ENCODE results near the gene BEST2. TPM values are rescaled to one million over a fixed set of nuclear protein-coding genes. Genes with fewer than 3 reads are reported as not detected.

BEST2 gene
- total RNA-seq, 2 experiments from 2014 or later: not detected

DNA sequence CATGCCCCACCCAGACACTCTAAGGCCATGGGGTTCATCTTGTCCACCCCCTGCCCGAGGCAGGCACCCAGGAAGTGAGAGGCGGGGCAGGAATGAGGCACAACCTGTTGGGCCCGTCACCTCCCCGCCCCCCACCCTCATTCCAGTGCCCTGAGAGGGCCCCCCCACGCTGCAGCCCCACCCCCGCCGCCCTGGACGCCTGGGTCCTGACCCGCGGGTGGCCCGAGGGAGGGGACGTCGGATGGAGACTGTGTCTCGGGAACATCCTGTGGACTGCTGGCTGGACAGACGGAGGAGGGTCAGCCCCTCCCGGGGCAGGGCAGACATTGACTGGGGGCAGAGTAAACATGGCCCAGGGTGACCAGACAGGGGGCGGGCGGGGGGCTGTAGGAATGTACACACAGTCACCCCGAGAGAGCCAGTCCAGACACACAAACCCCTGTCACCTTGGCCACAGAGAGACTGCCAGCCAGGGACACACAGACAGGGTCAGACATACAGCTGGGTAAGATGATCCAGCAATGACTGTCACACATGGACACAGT lies 32.3 kb downstream of the BEST2 start:
- Mint-ChIP-seq H3K27me3 (no peaks in the 10 kb centered on the region), H3K9me3 (no peaks in the 10 kb centered on the region), H3K27ac (no peak overlapping the region), H3K36me3 (ENCODE audit: low read depth) (peaks cover under 1% of the 10 kb centered on the region), H3K4me1 (peaks cover 47% of the 10 kb centered on the region), H3K4me3 (peak overlapping the region; percentile 87)
- CTCF ChIA-PET: interaction anchor here (3.2 kb wide), 1 partner anchor 9 kb away, joined by 58 read pairs; the partner anchor contains the start of gene JUNB
- POLR2A ChIA-PET: interaction anchor here (1.7 to 16.7 kb wide), 3 partner anchors 13 to 369 kb away, joined by 4 to 574 read pairs (median 11); partner anchors contain the start of genes JUNB, PRDX2, THSD8 and TRIR
- DNase-seq: no peak

DNA sequence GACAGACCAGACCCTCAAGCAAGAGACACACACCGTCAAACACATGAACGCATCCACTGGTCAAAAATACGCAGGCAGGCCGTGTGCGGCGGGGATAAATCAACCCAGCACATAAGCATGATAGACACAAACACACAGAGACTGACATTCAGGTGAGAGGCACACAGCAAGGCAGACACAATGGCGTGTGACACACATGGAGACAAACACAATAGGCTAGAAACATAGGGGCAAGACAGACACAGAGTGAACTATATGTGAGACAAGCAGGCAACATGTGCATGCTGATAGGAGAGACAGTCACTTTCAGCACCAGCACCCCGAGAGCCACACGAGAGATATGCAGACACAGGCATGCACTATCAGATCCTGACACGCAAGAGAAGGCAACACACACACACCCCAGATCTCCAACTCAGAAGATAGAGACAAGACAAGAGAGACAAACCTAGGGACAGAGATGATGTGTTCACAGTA lies 32.8 kb downstream of the BEST2 start:
- no peak overlapping the region for H3K4me3 Mint-ChIP-seq
- CTCF ChIA-PET: no interaction called here
- DNase-seq: peak; percentile 37

DNA sequence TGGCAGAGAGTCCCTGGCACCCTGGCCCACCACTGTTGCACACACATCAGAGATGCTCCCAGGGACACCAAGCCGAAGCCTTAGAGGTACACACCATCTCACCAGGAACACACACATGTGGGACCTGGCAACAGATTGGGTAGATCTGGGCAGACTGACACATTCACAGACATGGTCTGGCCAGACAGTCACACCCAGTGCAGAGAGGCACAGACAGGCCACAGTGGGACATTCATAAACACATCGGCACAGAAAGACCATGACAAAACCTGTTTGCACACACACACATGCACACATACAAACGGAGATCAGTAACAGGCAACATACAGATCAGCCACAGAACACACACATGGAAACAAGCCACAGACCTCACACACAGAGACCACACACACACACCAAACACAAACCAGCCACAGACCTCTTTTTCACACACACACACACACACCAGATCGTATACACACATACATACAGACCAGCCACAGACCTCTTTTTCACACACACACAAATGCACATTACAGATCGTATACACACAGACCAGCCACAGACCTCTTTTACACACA lies 33.4 kb downstream of the BEST2 start:
- CTCF ChIA-PET: interaction anchor here (1.3 kb wide), 1 partner anchor 11 kb away, joined by 6 read pairs; no protein-coding TSS in a partner anchor
- H3K36me3 Mint-ChIP-seq (ENCODE audit: low read depth): peaks cover 4% of the 10 kb centered on the region
- H3K4me1 Mint-ChIP-seq: peaks cover 42% of the 10 kb centered on the region
- H3K9me3 Mint-ChIP-seq: no peaks in the 10 kb centered on the region
- H3K4me3 Mint-ChIP-seq: no peak overlapping the region
- no peaks in the 10 kb centered on the region for H3K27me3 Mint-ChIP-seq
- POLR2A ChIA-PET: interaction anchor here (1.3 kb wide), 1 partner anchor 11 kb away, joined by 4 read pairs; no protein-coding TSS in a partner anchor
- no peak overlapping the region for H3K27ac Mint-ChIP-seq
- peak; percentile 63 for DNase-seq

More for the DNA sequence above, 32.8 kb downstream of the BEST2 start:
- Mint-ChIP-seq H3K36me3 (ENCODE audit: low read depth) (peaks cover 4% of the 10 kb centered on the region), H3K27ac (no peak overlapping the region), H3K27me3 (no peaks in the 10 kb centered on the region), H3K9me3 (no peaks in the 10 kb centered on the region), H3K4me1 (peaks cover 47% of the 10 kb centered on the region)
- POLR2A ChIA-PET: interaction anchor here (16.7 kb wide), 1 partner anchor 13 kb away, joined by 574 read pairs; the partner anchor contains the start of genes JUNB, PRDX2 and THSD8

DNA sequence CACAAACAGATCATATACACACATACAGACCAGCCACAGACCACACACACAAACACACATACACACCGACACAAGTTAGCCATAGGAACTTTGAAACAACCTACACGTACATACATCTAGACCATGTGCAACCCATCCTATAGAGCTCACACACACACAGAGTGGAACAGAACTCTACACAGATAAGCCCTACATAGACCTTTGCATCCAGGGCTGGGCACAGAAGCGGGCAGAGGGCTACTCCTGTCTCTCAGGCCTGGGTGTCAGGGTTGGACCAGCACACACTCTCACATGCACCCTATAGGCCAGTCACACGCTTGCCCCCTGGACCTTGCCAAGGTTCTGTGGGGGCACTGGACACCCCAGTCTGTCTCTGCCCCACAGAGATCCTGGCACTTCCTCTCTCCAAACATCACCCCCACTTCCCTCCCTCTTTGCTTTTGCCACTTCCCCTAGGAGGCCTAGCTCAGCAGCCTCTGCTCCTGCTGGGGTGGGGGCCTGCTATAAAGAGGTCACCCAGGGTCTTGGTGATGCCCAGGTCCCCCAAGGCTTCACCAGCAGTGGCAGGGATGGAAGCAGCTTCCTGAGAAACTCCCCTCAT lies 33.9 kb downstream of the BEST2 start:
- H3K4me3 Mint-ChIP-seq: no peak overlapping the region
- ChIA-PET CTCF (interaction anchor here (1.0 to 1.3 kb wide), 2 partner anchors 8 to 11 kb away, joined by 5 to 6 read pairs; no protein-coding TSS in a partner anchor), POLR2A (interaction anchor here (1.3 to 2.5 kb wide), 2 partner anchors 7 to 11 kb away, joined by 4 to 12 read pairs; no protein-coding TSS in a partner anchor)
- peak; percentile 25 for DNase-seq
- peaks cover 43% of the 10 kb centered on the region for H3K4me1 Mint-ChIP-seq
- H3K36me3 Mint-ChIP-seq (ENCODE audit: low read depth): peaks cover 4% of the 10 kb centered on the region
- H3K27me3 Mint-ChIP-seq: no peaks in the 10 kb centered on the region
- no peak overlapping the region for H3K27ac Mint-ChIP-seq
- no peaks in the 10 kb centered on the region for H3K9me3 Mint-ChIP-seq

DNA sequence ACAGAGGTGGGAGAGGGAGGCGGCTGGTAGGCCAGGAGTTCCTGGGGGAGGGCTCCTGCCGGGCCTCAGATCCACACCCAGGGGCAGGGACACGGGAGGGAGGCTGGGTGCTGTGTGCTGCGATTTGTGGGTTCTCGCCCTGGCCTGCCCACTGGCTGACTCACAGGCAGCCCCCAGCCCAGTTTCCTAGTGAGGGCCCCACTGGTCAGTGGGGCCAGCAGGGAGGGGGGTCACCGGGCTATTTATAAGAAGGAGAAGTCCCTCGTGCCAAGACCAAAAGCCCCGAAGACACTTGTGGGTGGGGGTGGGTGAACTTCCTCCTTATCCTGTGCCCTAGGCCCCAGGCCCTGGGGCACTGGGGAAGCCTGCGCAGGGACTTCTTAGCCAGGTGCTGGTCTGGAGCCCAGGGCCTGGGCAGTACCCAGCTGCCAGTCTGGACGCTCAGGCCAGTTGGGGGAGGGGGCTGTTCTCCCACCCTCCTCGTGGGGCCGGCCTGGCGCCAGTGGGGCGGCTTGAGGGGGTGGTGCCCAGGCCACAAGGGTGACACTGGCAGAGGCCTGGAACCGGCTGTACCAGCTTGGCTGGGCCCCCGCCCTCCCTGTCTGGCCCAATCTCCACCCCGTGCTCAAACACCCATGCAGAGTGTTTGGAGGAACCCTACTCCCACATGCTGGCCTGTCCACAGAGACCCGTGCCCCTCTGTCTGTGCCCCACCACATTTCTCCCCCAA lies 34.7 kb downstream of the BEST2 start:
- H3K36me3 Mint-ChIP-seq (ENCODE audit: low read depth): peaks cover 4% of the 10 kb centered on the region
- CTCF ChIA-PET: interaction anchor here (1.0 to 3.4 kb wide), 5 partner anchors 9 to 179 kb away, joined by 3 to 25 read pairs (median 5); no protein-coding TSS in a partner anchor
- POLR2A ChIA-PET: interaction anchor here (1.3 to 2.5 kb wide), 2 partner anchors 8 to 10 kb away, joined by 4 to 12 read pairs; no protein-coding TSS in a partner anchor
- H3K4me1 Mint-ChIP-seq: peaks cover 49% of the 10 kb centered on the region
- H3K4me3 Mint-ChIP-seq: no peak overlapping the region
- no peaks in the 10 kb centered on the region for H3K9me3 Mint-ChIP-seq
- H3K27ac Mint-ChIP-seq: peak overlapping the region; percentile 70
- no peak for DNase-seq
- H3K27me3 Mint-ChIP-seq: no peaks in the 10 kb centered on the region

DNA sequence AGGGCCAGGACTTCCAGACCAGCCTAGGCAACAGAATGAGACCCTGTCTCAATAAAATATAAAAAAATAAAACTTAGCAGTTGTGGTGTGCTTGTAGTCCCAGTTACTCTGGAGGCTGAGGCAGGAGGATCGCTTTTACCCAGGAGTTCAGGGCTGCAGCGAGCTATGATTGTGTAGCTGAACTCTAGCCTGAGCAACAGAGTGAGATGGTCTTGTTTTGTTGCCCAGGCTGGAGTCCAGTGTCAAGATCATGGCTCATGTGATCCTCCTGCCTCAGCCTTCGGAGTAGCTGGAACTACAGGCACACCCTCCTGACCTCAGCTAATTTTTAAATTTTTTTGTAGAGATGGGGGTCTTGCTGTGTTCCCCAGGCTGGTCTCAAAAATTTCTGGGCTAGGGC lies 35.4 kb downstream of the BEST2 start:
- H3K27ac Mint-ChIP-seq: peak overlapping the region; percentile 70
- CTCF ChIA-PET: interaction anchor here (1.0 to 3.4 kb wide), 3 partner anchors 9 to 178 kb away, joined by 3 to 25 read pairs (median 4); no protein-coding TSS in a partner anchor

DNA sequence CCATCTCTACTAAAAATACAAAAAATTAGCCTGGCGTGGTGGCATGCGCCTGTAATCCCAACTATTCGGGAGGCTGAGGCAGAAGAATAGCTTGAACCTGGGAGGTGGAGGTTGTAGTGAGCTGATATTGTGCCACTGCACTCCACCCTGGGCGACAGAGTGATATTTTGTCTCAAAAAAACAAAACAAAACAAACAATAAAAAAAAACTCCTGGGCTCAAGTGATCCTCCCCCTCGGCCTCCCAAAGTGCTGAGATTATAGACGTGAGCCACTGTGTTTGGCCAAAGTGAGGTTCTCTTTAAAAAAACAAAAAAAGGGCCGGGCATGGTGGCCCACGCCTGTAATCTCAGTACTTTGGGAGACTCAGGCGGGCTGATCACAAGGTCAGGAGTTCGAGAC lies 35.9 kb downstream of the BEST2 start:
- Mint-ChIP-seq H3K4me3 (no peak overlapping the region), H3K27me3 (no peaks in the 10 kb centered on the region), H3K4me1 (peaks cover 41% of the 10 kb centered on the region), H3K9me3 (no peaks in the 10 kb centered on the region), H3K36me3 (ENCODE audit: low read depth) (peaks cover 6% of the 10 kb centered on the region), H3K27ac (peak overlapping the region; percentile 94)
- ChIA-PET CTCF (interaction anchor here (1.0 to 3.4 kb wide), 3 partner anchors 8 to 178 kb away, joined by 3 to 25 read pairs (median 4); no protein-coding TSS in a partner anchor), POLR2A (interaction anchor here (1.2 to 2.5 kb wide), 3 partner anchors 8 to 53 kb away, joined by 5 to 14 read pairs (median 12); partner anchors contain the start of gene TRIR)
- no peak for DNase-seq

More for the DNA sequence above, 35.4 kb downstream of the BEST2 start:
- POLR2A ChIA-PET: interaction anchor here (2.5 kb wide), 1 partner anchor 9 kb away, joined by 12 read pairs; no protein-coding TSS in a partner anchor
- peaks cover 44% of the 10 kb centered on the region for H3K4me1 Mint-ChIP-seq
- no peak for DNase-seq
- no peaks in the 10 kb centered on the region for H3K27me3 Mint-ChIP-seq
- H3K36me3 Mint-ChIP-seq (ENCODE audit: low read depth): peaks cover 4% of the 10 kb centered on the region
- H3K9me3 Mint-ChIP-seq: no peaks in the 10 kb centered on the region
- no peak overlapping the region for H3K4me3 Mint-ChIP-seq

DNA sequence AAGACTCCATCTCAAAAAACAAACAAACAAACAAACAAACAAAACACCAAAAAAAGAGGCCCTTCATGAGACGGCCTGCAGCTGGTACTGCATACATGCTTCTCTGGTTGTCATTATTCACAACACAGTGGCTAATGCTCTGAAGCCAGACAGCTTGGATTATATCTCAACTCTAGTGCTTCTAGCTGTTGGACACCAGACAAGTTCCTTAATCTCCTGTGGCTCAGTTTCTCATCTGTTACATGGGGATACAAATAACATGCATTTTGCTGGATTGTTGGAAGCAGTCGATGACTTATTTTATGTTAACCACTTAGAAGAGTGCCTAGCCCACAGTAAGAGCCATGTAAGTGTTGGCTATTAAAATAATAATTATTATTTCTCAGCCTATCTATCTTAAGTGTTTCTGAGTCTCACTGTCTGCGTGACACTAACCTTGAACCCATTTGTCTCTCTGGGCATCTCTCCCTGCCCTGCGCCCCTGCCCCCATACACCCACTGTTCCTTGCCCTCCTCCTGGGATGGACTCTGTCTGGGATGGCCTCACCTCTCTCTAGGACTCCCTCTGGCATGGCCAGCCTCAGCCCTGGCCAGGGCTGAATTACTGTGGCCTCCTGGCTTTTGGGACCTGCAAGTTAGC lies 36.6 kb downstream of the BEST2 start:
- Mint-ChIP-seq H3K27me3 (no peaks in the 10 kb centered on the region), H3K9me3 (no peaks in the 10 kb centered on the region), H3K27ac (peak overlapping the region; percentile 94), H3K4me1 (peaks cover 39% of the 10 kb centered on the region), H3K4me3 (peak overlapping the region; percentile 86), H3K36me3 (ENCODE audit: low read depth) (peaks cover 13% of the 10 kb centered on the region)
- no peak for DNase-seq
- POLR2A ChIA-PET: interaction anchor here (1.2 to 2.5 kb wide), 7 partner anchors 8 to 65 kb away, joined by 3 to 41 read pairs (median 6); partner anchors contain the start of genes GET3, TNPO2 and TRIR
- CTCF ChIA-PET: interaction anchor here (0.7 to 3.4 kb wide), 7 partner anchors 8 to 54 kb away, joined by 3 to 25 read pairs (median 3); no protein-coding TSS in a partner anchor

DNA sequence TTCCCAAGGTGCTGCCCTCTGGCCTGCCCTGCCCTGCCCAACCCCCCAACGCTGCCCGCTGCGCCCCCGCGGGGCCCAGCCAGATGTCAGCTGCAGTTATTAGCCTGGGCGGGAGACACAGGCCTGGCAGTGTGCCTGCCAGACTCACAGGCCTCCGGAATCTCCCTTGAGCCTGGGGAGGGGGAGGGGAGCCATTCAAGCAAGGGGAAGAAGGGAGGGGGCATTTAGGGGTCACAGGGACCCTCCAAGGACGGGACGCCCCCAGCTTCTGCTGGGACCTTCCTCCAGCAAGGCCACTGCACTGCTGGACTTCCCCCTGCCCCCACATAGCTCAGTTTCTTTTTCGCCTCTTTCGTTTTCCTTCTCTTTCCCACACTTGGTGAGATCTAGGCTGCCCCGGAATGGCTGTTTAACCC lies 37.1 kb downstream of the BEST2 start:
- Mint-ChIP-seq H3K27ac (peak overlapping the region; percentile 94), H3K36me3 (ENCODE audit: low read depth) (peaks cover 16% of the 10 kb centered on the region), H3K9me3 (no peaks in the 10 kb centered on the region), H3K4me1 (peaks cover 34% of the 10 kb centered on the region), H3K27me3 (no peaks in the 10 kb centered on the region), H3K4me3 (peak overlapping the region; percentile 86)
- POLR2A ChIA-PET: interaction anchor here (1.0 to 2.2 kb wide), 8 partner anchors 10 to 375 kb away, joined by 3 to 41 read pairs (median 6); partner anchors contain the start of genes GET3, RNASEH2A, TNPO2 and TRIR
- CTCF ChIA-PET: interaction anchor here (0.5 to 3.4 kb wide), 8 partner anchors 11 to 55 kb away, joined by 3 to 25 read pairs (median 3); no protein-coding TSS in a partner anchor
- peak; percentile 52 for DNase-seq

DNA sequence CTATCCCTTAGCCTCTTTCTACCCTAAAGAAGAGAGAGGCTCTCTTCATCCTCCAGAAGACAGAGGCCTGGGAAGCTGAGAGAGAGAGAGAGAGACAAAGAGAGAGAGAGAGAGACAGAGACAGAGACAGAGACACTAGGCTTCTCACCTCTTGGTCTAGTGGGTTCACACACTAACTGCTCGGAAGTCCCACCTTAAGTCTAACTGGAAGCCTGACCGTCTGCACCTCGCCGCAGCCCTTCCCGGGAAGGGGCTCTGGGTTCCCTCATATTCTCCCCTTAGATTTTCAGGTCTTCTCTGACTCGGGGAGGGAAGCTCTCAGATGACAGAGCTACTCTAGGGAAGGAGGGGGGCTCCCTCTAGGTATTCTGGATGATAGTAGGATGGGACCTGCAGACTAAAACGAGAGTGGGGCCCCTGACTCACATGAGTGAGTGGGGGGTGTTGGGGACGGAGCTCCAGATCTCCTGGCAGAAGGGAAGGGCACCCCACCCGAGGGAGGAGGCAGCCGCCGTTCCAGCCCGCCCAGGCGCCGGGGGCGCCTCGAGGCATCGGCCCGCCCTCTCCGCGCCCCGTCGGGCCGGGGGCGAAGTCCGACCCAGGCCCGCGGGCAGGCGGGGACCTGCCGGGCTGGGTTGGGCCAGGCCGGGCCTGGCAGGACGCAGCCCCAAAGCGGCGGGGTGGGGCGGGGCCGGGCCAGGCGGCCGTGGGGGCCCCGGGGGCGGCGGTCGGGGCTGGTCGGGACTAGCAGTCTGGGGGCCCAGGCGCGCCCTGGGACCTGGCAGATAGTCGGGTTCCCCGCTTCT lies 37.7 kb downstream of the BEST2 start:
- DNase-seq: no peak
- ChIA-PET CTCF (interaction anchor here (0.5 to 3.4 kb wide), 8 partner anchors 12 to 55 kb away, joined by 3 to 25 read pairs (median 3); no protein-coding TSS in a partner anchor), POLR2A (interaction anchor here (1.0 to 2.2 kb wide), 8 partner anchors 11 to 375 kb away, joined by 3 to 41 read pairs (median 6); partner anchors contain the start of genes GET3, RNASEH2A, TNPO2 and TRIR)
- Mint-ChIP-seq H3K4me1 (peaks cover 38% of the 10 kb centered on the region), H3K27ac (peak overlapping the region; percentile 98), H3K9me3 (no peaks in the 10 kb centered on the region), H3K27me3 (no peaks in the 10 kb centered on the region), H3K36me3 (ENCODE audit: low read depth) (peaks cover 16% of the 10 kb centered on the region), H3K4me3 (peak overlapping the region; percentile 93)

Measured in activated CD4-positive, alpha-beta memory T cell treated with anti-CD3 and anti-CD28 coated beads, Interleukin-2, amount 10 ng/mL, durations not matched to agents 7 days and 5 days (primary cell).